RWPE2 (cell line): ENCODE measurements around the gene WWC2.

ENCODE experiments used
- ATAC-seq: fragments of 200-7000 bp; cut with Tn5 transposase; 3 replicates; pipeline ENCODE4 v1.9.1; 2021; ENCODE audit warnings: low read depth
- DNase-seq: peaks from one replicate; pipeline ENCODE4 v3.0.0-alpha.2; 2020; ENCODE audit warnings: low spot score
- H3K27ac ChIP-seq: fragments of 450-650 bp; 2 replicates; pipeline ENCODE4 v1.5.1; 2017; ENCODE audit warnings: mild to moderate bottlenecking; ENCODE audit not compliant: poor library complexity, severe bottlenecking
- H3K27me3 ChIP-seq: fragments of 250-450 bp; sonication (Bioruptor Pico); 2 replicates; pipeline ENCODE4 v1.5.1; 2021; ENCODE audit warnings: mild to moderate bottlenecking, moderate library complexity; ENCODE audit not compliant: insufficient read depth, poor library complexity, severe bottlenecking
- H3K36me3 ChIP-seq: fragments of 250-450 bp; sonication (Bioruptor Pico); 2 replicates; pipeline ENCODE4 v1.5.1; 2020; ENCODE audit warnings: low read depth, mild to moderate bottlenecking, moderate library complexity
- H3K4me1 ChIP-seq: fragments of 250-450 bp; sonication (Bioruptor Pico); 2 replicates; pipeline ENCODE4 v1.5.1; 2021; ENCODE audit warnings: mild to moderate bottlenecking, moderate library complexity; ENCODE audit not compliant: insufficient read depth, poor library complexity, severe bottlenecking
- H3K4me3 ChIP-seq: fragments of 250-450 bp; sonication (Bioruptor Pico); 2 replicates; pipeline ENCODE4 v1.5.1; 2021; ENCODE audit warnings: mild to moderate bottlenecking, moderate library complexity; ENCODE audit not compliant: severe bottlenecking
- H3K9me3 ChIP-seq: fragments of 250-450 bp; sonication (Bioruptor Pico); 2 replicates; pipeline ENCODE4 v1.5.1; 2021; ENCODE audit warnings: mild to moderate bottlenecking, moderate library complexity; ENCODE audit not compliant: severe bottlenecking
- TF ChIP-seq, protein P1 (sequence below): fragments of 450-650 bp; IDR thresholded peaks from one replicate; pipeline ENCODE4 v1.5.1; 2017; ENCODE audit warnings: mild to moderate bottlenecking, moderate library complexity; ENCODE audit not compliant: poor library complexity, severe bottlenecking

Gene WWC2

DNA sequence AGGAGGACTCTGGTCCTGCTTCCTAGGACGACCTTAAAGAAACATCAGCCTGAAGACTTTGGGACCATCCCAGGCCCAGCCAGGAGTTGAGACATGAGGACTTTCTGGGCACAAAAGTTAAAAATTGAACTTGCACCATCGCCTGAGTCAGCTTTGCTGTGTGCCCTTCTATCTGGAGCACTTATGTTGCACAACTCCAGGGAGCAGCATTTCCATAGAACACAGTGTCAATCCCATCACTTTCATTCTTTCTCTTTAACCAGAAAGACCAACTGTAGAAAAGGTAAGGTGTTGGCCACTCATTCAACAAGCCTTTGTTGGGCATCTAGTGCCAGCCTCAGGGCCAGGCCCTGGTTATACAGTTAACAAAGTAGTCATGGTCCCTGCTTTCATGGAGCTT lies 231.8 kb downstream of the WWC2 start:
- DNase-seq (no peak), ATAC-seq (no peak)
- TF ChIP-seq, protein P1, sequence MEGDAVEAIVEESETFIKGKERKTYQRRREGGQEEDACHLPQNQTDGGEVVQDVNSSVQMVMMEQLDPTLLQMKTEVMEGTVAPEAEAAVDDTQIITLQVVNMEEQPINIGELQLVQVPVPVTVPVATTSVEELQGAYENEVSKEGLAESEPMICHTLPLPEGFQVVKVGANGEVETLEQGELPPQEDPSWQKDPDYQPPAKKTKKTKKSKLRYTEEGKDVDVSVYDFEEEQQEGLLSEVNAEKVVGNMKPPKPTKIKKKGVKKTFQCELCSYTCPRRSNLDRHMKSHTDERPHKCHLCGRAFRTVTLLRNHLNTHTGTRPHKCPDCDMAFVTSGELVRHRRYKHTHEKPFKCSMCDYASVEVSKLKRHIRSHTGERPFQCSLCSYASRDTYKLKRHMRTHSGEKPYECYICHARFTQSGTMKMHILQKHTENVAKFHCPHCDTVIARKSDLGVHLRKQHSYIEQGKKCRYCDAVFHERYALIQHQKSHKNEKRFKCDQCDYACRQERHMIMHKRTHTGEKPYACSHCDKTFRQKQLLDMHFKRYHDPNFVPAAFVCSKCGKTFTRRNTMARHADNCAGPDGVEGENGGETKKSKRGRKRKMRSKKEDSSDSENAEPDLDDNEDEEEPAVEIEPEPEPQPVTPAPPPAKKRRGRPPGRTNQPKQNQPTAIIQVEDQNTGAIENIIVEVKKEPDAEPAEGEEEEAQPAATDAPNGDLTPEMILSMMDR: no peak

GRCh38 chr4:183332447-183332846 lies 233.4 kb downstream of the WWC2 start:
- ATAC-seq (no peak), DNase-seq (no peak)
- Histone ChIP-seq H3K27ac (no peak overlapping the region), H3K4me1 (peaks cover 22% of the 10 kb centered on the region), H3K9me3 (no peaks in the 10 kb centered on the region), H3K27me3 (no peaks in the 10 kb centered on the region), H3K36me3 (no peaks in the 10 kb centered on the region), H3K4me3 (no peak overlapping the region)
- TF ChIP-seq, protein P1: no peak

More for the DNA sequence above, 231.8 kb downstream of the WWC2 start:
- no peak overlapping the region for H3K4me3 ChIP-seq
- no peaks in the 10 kb centered on the region for H3K27me3 ChIP-seq
- H3K9me3 ChIP-seq: peaks cover 2% of the 10 kb centered on the region
- no peak overlapping the region for H3K27ac ChIP-seq
- H3K4me1 ChIP-seq: peaks cover 22% of the 10 kb centered on the region
- H3K36me3 ChIP-seq: no peaks in the 10 kb centered on the region

- Histone ChIP-seq H3K4me3 (no peak overlapping the region), H3K36me3 (no peaks in the 10 kb centered on the region), H3K27me3 (no peaks in the 10 kb centered on the region), H3K27ac (peak overlapping the region; percentile 94), H3K9me3 (no peaks in the 10 kb centered on the region), H3K4me1 (peaks cover 22% of the 10 kb centered on the region)
- TF ChIP-seq, protein P1: no peak
- no peak for ATAC-seq
- no peak for DNase-seq
Observed at GRCh38 chr4:183333202-183333601, 234.1 kb downstream of the WWC2 start.

GRCh38 chr4:183333983-183334382 lies 234.9 kb downstream of the WWC2 start:
- ATAC-seq: peak; percentile 47; the same call in 2 of the 3 replicates
- peak overlapping the region; percentile 94 for H3K27ac ChIP-seq
- no peaks in the 10 kb centered on the region for H3K9me3 ChIP-seq
- H3K27me3 ChIP-seq: no peaks in the 10 kb centered on the region
- DNase-seq: no peak
- no peaks in the 10 kb centered on the region for H3K36me3 ChIP-seq
- H3K4me3 ChIP-seq: no peak overlapping the region
- H3K4me1 ChIP-seq: peaks cover 22% of the 10 kb centered on the region
- TF ChIP-seq, protein P1: no peak

- Histone ChIP-seq H3K36me3 (no peaks in the 10 kb centered on the region), H3K9me3 (no peaks in the 10 kb centered on the region), H3K4me1 (peaks cover 22% of the 10 kb centered on the region), H3K27me3 (no peaks in the 10 kb centered on the region), H3K4me3 (no peak overlapping the region), H3K27ac (peak overlapping the region; percentile 94)
- no peak for DNase-seq
- peak; percentile 96 for ATAC-seq
- TF ChIP-seq, protein P1: no peak
Observed at GRCh38 chr4:183335369-183335940, 236.4 kb downstream of the WWC2 start.
